Activated CD4-positive, alpha-beta T cell treated with anti-CD3 and anti-CD28 coated beads for 36 hours (primary cell): Measurements from ENCODE around the gene GRK1. TPM values are rescaled to one million over a fixed set of nuclear protein-coding genes. Genes with fewer than 3 reads are reported as not detected.

Experiments
- ATAC-seq: fragments of 200-7000 bp; cut with Tn5 transposase; one replicate; pipeline ENCODE4 v1.10.0; 2021; ENCODE audit warnings: mild to moderate bottlenecking, moderate library complexity
- CTCF ChIA-PET: fragments of 350-600 bp; sonication (Branson Sonifier 250); formaldehyde crosslinking; loops from one replicate; lab custom pipeline; 2021; ENCODE audit warnings: antibody characterized with exemption; lab: Charles Lee
- POLR2A ChIA-PET: fragments of 350-600 bp; sonication (Branson Sonifier 250); formaldehyde crosslinking; loops from one replicate; lab custom pipeline; 2021; ENCODE audit warnings: antibody characterized with exemption, inconsistent platforms; lab: Charles Lee
- DNase-seq: peaks from one replicate; pipeline ENCODE4 v3.0.0-alpha.2; 2020
- H3K27ac Mint-ChIP-seq: one replicate; pipeline ENCODE4 v1.8.0; 2021; ENCODE audit warnings: mixed read lengths
- H3K27me3 Mint-ChIP-seq: one replicate; pipeline ENCODE4 v1.8.0; 2021; ENCODE audit warnings: mixed read lengths
- H3K36me3 Mint-ChIP-seq: one replicate; pipeline ENCODE4 v1.8.0; 2021; ENCODE audit warnings: low read depth, mixed read lengths
- H3K4me1 Mint-ChIP-seq: one replicate; pipeline ENCODE4 v1.8.0; 2021; ENCODE audit warnings: mixed read lengths
- H3K4me3 Mint-ChIP-seq: one replicate; pipeline ENCODE4 v1.8.0; 2021; ENCODE audit warnings: mild to moderate bottlenecking, moderate library complexity, mixed read lengths
- H3K9me3 Mint-ChIP-seq: one replicate; pipeline ENCODE4 v1.8.0; 2021; ENCODE audit warnings: low read depth, mixed read lengths
- intact Hi-C, 2 experiments: fragments of 100-400 bp; cut with DNase I in 1 of 2; cut with micrococcal nuclease in 1 of 2; formaldehyde crosslinking; loops; one replicate each; pipeline versions ENCODE4 v1.14.2 to v1.15.1; 2022 to 2024; cut with DNase I, micrococcal nuclease
- total RNA-seq, 2 experiments: library from RNA; stranded (reverse); gene quantifications; one replicate each; pipeline ENCODE4 v1.2.3, GENCODE V29; 2021

The GRK1 gene
- total RNA-seq, 2 experiments from 2014 or later: 0.16 to 0.21 TPM

DNA sequence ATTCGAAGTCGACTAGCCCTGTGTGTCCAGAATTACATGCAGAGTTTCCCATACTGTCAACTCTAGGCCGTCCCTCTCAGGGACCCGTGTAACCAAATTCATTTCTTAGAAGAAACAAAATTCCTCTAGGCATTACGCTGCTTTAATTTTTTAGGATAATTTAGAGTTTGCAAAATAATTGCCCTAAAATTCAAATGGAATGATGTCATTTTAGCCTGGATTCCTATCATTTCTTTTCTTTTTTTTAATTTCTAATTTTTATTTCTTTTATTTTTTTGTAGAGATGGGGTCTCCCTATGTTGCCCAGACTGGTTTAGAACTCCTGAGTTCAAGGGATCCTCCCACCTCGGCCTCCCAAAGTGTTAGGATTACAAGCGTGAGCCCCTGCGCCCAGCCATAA, 7.7 kb upstream of the GRK1 start:
- ChIA-PET CTCF (no interaction called here), POLR2A (no interaction called here)
- no peak overlapping the region for H3K27ac Mint-ChIP-seq
- intact Hi-C loops: no loop called here
- H3K4me3 Mint-ChIP-seq: no peak overlapping the region
- ATAC-seq (no peak), DNase-seq (no peak)
- H3K4me1 Mint-ChIP-seq: no peaks in the 10 kb centered on the region
- peaks cover 14% of the 10 kb centered on the region for H3K9me3 Mint-ChIP-seq
- no peaks in the 10 kb centered on the region for H3K36me3 Mint-ChIP-seq
- H3K27me3 Mint-ChIP-seq: no peaks in the 10 kb centered on the region

DNA sequence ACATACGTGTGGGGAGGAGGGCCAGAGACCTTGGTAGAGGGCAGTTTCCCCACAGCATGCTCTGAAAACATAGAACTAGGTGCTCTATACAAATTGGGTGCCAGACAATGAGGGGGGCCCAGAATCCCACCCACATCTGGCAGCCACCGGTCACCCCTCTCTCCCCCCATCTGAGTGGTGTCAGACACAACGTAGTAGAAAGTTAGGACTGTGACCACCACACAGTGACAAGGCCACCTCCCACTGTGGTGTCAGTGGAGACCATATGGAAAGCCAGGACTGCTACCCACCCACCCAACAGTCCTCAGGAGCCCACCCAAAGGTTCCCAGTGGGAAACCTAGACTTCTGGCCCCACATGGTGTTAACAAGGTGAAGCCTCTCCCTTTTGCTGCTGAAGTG, 7.0 kb upstream of the GRK1 start:
- no peak for DNase-seq
- ChIA-PET POLR2A (no interaction called here), CTCF (no interaction called here)
- H3K4me1 Mint-ChIP-seq: no peaks in the 10 kb centered on the region
- H3K27ac Mint-ChIP-seq: no peak overlapping the region
- no peaks in the 10 kb centered on the region for H3K27me3 Mint-ChIP-seq
- no peaks in the 10 kb centered on the region for H3K36me3 Mint-ChIP-seq
- H3K9me3 Mint-ChIP-seq: peaks cover 14% of the 10 kb centered on the region
- no peak for ATAC-seq
- intact Hi-C loops: no loop called here
- no peak overlapping the region for H3K4me3 Mint-ChIP-seq

DNA sequence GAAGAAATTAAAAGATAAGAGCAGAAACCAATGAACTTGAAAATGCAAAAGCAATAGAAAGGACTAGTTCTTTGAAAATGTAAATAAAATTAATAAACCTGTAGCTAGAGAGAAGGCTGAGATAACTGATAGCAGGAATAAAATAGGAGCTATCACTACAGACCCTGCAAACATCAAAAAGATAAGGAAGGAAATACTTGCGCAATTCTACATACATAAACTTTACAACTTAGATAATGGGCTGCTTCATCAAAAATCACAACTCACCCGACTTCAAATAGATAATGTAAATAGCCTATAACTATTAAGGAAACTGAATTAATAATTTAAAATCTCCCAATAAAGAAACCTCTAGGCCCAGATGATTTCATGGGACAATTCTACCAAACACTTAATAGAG, 5.5 kb upstream of the GRK1 start:
- no peak for DNase-seq
- no peak for ATAC-seq
- ChIA-PET POLR2A (no interaction called here), CTCF (interaction anchor here (0.7 kb wide), 1 partner anchor 63 kb away, joined by 4 read pairs; no protein-coding TSS in a partner anchor)
- Mint-ChIP-seq H3K27me3 (no peaks in the 10 kb centered on the region), H3K36me3 (no peaks in the 10 kb centered on the region), H3K4me1 (no peaks in the 10 kb centered on the region), H3K9me3 (peaks cover 14% of the 10 kb centered on the region), H3K4me3 (no peak overlapping the region), H3K27ac (no peak overlapping the region)
- intact Hi-C loops: no loop called here

DNA sequence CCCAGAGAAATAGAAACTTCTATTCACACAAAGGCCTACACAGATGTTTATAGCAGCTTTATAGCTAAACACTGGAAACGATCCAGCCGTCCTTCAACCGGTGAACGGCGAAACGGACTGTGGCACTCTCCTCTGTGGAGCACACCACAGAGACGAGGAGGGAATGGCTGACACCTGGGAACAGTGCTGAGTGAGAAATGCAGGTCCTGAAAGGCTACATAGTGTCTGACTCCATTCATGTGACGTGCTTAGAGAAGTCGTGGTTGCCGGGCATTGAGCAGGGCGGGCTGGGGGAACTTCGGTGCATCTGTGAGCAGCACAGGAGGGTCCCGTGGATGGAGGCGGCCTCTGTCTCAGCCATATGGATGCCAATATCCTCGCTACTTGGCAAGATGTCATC, 3.1 kb upstream of the GRK1 start:
- peaks cover 14% of the 10 kb centered on the region for H3K9me3 Mint-ChIP-seq
- ChIA-PET CTCF (no interaction called here), POLR2A (no interaction called here)
- intact Hi-C loops: no loop called here
- no peak overlapping the region for H3K4me3 Mint-ChIP-seq
- DNase-seq: peak; percentile 1
- ATAC-seq: no peak
- H3K4me1 Mint-ChIP-seq: no peaks in the 10 kb centered on the region
- H3K36me3 Mint-ChIP-seq: no peaks in the 10 kb centered on the region
- no peaks in the 10 kb centered on the region for H3K27me3 Mint-ChIP-seq
- H3K27ac Mint-ChIP-seq: no peak overlapping the region

DNA sequence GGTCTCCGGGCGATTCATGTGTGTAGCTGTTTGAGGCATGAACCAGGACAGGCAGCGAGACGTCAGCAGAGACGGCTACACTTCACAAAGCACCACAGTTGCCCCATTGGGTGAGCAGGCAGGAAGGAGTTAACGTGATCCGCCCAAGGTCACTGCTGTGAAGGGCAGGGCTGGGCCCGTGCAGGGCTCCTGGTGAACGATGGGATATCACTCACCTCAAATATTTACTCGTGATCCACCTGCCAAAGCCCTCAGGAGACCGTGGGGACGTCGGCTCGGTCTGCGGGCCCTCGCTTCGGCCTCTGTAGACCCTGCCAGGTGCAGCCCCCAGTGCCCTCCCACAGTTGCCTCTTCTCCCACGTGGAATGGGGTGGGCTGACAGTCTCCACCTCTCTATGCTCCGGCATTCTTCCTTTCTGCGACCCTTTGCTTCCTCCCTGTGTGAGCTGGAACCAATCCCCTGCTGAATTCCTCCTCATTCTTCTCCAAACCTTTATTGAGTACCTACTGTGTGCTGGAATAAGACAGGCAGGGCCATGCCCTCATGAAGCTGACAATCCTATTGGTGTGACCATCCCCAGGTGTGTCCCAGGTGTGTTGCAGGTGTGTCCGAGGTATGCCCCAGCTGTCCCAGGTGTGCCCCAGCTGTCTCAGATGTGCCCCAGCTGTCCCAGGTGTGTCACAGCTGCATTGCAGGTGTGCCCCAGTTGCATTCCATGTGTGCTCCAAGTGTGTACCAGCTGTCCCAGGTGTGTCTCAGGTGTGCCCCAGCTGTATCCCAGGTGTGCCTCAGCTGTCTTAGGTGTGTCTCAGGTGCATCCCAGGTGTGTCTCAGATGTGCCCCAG, 2.0 kb upstream of the GRK1 start:
- POLR2A ChIA-PET: no interaction called here
- ATAC-seq: no peak

DNA sequence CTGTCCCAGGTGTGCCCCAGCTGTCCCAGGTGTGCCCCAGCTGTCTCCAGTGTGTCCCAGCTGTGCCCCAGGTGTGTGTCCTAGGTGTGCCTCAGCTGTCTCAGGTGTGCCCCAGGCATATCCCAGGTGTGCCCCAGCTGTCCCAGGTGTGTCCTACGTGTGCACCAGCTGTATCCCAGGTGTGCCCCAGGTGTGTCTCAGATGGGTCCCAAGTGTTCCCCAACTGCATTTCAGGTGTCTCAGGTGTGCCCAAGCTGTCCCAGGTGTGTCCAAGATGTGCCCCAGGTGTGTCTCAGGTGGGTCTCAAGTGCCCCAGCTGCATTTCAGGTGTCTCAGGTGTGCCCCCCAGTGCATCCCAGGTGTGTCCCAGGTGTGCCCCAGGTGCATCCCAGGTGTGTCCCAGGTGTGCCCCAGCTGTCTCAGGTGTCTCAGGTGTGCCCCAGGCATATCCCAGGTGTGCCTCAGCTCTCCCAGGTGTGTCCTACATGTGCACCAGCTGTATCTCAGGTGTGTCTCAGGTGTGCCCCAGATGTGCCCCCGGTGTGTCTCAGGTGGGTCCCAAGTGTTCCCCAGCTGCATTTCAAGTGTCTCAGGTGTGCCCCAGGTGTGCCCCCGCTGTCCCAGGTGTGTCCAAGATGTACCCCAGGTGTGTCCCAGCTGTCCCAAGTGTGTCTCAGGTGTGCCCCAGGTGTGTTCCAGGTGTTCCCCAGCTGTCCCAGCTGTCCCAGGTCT, 1.3 kb upstream of the GRK1 start:
- H3K9me3 Mint-ChIP-seq: peaks cover 12% of the 10 kb centered on the region
- peak; percentile 2 for DNase-seq
- ATAC-seq: no peak
- H3K4me1 Mint-ChIP-seq: no peaks in the 10 kb centered on the region
- CTCF ChIA-PET: interaction anchor here (0.6 kb wide), 1 partner anchor 358 kb away, joined by 3 read pairs; no protein-coding TSS in a partner anchor
- H3K36me3 Mint-ChIP-seq: no peaks in the 10 kb centered on the region
- no peaks in the 10 kb centered on the region for H3K27me3 Mint-ChIP-seq
- POLR2A ChIA-PET: no interaction called here
- H3K27ac Mint-ChIP-seq: no peak overlapping the region
- intact Hi-C loops: no loop called here
- H3K4me3 Mint-ChIP-seq: no peak overlapping the region

More for the DNA sequence above, 2.0 kb upstream of the GRK1 start:
- Mint-ChIP-seq H3K4me3 (no peak overlapping the region), H3K9me3 (peaks cover 14% of the 10 kb centered on the region), H3K4me1 (no peaks in the 10 kb centered on the region), H3K27ac (no peak overlapping the region), H3K27me3 (no peaks in the 10 kb centered on the region), H3K36me3 (no peaks in the 10 kb centered on the region)
- intact Hi-C loops: no loop called here
- CTCF ChIA-PET: no interaction called here
- DNase-seq: peak; percentile 2

DNA sequence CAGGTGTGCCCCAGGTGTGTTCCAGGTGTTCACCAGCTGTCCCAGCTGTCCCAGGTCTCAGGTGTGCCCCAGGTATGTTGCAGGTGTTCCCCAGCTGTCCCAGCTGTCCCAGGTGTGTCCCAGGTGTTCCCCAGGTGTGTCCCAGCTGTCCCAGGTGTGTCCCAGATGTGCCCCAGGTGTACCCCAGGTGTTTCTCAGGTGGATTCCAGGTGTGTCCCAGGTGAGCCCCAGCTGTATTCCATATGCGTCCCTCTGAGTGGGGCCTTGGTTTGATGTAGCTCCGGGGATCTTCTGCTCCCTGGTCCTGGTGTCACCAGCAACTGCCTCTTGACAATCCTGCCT, 719 bp upstream of the GRK1 start:
- H3K4me3 Mint-ChIP-seq: no peak overlapping the region
- intact Hi-C loops: no loop called here
- peaks cover 8% of the 10 kb centered on the region for H3K9me3 Mint-ChIP-seq
- no peaks in the 10 kb centered on the region for H3K4me1 Mint-ChIP-seq
- ChIA-PET POLR2A (no interaction called here), CTCF (interaction anchor here (0.6 kb wide), 1 partner anchor 357 kb away, joined by 3 read pairs; no protein-coding TSS in a partner anchor)
- H3K36me3 Mint-ChIP-seq: no peaks in the 10 kb centered on the region
- H3K27me3 Mint-ChIP-seq: no peaks in the 10 kb centered on the region
- peak; percentile 1 for DNase-seq
- H3K27ac Mint-ChIP-seq: no peak overlapping the region
- ATAC-seq: no peak

DNA sequence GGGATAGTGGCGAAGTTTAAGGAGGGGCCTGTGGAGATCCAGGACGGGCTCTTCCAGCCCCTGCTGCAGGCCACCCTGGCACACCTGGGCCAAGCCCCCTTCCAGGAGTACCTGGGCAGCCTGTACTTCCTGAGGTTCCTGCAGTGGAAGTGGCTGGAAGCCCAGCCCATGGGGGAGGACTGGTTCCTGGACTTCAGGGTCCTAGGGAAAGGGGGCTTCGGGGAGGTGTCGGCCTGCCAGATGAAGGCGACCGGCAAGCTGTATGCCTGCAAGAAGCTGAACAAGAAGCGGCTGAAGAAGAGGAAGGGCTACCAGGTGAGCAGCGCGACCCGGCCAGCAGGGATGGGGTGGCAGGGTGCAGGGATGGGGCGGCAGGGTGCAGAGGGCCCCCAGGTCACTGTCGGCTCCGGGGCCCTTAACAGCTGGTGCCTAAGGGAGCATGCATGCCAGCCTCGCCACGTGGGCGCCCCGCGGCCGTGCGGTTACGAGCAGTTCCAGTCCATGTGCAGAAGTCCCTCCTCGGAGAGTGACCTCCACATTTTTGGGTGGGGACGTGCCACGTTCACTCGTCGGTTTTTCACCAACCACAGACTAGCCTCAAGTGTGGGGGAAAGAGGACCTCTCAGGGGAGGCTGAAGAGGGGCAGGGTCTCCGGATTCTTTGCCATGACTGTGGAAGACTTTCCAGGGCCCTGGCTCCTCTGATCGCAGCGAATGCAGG, 912 bp downstream of the GRK1 start:
- Mint-ChIP-seq H3K36me3 (no peaks in the 10 kb centered on the region), H3K4me1 (peaks cover 3% of the 10 kb centered on the region), H3K4me3 (no peak overlapping the region), H3K27me3 (no peaks in the 10 kb centered on the region), H3K9me3 (peaks cover 3% of the 10 kb centered on the region), H3K27ac (no peak overlapping the region)
- CTCF ChIA-PET: no interaction called here
- DNase-seq: peak; percentile 2
- POLR2A ChIA-PET: interaction anchor here (0.6 kb wide), 1 partner anchor 315 kb away, joined by 4 read pairs; no protein-coding TSS in a partner anchor
- ATAC-seq: no peak
- intact Hi-C loops: no loop called here

DNA sequence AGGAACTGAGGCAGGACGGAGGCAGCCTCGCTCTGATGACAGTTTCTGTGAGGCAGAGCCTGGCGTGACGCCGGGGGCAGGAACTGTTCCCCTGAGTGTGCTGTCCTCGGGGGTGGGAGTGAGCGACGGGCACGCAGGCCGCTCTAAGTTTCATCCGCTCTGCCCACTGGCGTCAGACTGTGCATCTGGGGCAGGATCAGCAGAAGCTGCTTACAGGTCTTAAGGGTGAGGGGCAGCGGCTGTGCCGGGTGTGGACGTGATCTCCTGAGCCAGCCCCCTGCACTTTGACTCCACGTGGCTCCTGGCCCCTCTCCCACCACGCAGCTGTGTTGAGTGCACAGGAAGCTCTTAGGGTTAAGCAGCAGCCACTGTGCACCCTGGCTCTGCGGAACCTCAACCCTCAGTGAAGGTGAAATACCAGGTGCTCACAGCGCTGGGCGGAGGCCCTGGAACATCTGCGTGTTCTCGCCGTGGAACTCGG, 1.5 kb downstream of the GRK1 start:
- DNase-seq: peak; percentile 4
- Mint-ChIP-seq H3K27ac (no peak overlapping the region), H3K36me3 (no peaks in the 10 kb centered on the region), H3K9me3 (peaks cover 3% of the 10 kb centered on the region), H3K27me3 (no peaks in the 10 kb centered on the region), H3K4me3 (no peak overlapping the region), H3K4me1 (peaks cover 3% of the 10 kb centered on the region)
- intact Hi-C loops: no loop called here
- POLR2A ChIA-PET: no interaction called here
- CTCF ChIA-PET: no interaction called here
- ATAC-seq: no peak

DNA sequence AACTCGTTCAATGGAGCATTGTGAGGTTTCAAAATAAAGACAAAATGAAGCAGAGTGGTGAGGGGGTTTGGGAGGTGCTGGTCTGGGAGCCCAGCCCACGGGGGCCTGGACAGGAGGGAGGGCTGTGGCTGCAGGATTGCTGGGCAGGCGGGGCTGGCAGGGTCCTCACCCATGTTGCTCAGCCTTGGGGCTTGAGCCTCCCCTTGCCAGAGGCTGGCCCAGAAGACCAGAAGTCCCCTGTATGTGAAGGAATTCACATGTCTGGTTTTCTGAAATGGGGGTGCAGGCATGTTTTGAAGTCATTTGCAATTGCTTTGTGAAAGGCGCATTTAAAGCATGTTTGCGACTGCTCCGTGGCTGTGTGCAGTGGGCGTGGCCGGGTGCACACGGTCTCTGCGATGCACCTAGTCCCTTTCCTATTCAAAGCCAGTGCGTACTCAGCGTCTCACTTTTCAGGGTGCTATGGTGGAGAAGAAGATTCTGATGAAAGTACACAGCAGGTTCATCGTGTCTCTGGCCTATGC, 2.3 kb downstream of the GRK1 start:
- POLR2A ChIA-PET: no interaction called here
- intact Hi-C loops: no loop called here
- H3K4me1 Mint-ChIP-seq: peaks cover 3% of the 10 kb centered on the region
- H3K27me3 Mint-ChIP-seq: no peaks in the 10 kb centered on the region
- ATAC-seq (no peak), DNase-seq (peak; percentile 3)
- peaks cover 3% of the 10 kb centered on the region for H3K9me3 Mint-ChIP-seq
- no peak overlapping the region for H3K4me3 Mint-ChIP-seq
- H3K27ac Mint-ChIP-seq: no peak overlapping the region
- CTCF ChIA-PET: no interaction called here
- H3K36me3 Mint-ChIP-seq: no peaks in the 10 kb centered on the region

DNA sequence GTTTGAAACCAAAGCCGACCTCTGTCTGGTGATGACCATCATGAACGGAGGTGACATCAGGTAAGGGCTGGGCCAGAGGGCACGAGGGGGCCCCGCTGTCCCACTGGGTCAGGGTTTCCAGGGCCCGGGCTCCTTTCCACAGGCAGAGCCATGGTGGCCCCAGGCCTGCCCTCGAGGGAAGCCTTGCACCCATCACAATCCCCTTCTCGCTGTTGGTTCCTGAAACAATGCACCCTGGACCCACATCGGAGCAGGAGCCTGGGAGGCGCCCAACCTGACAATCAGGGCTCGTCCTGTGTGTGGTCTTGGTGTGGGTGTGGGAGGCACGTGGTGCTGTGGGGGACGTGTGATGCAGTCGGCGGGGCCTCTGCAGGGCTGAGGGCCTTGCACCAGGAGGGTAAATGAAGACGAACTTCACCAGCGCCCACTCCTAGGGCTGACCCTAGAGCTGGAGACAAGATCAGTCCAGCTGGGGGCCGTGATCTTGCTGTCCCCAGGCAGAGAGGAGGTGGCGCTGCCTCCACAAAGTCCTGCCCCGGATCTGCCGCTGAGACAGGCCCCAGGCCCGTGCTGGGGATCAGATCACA, 2.8 kb downstream of the GRK1 start:
- intact Hi-C loops: no loop called here
- Mint-ChIP-seq H3K4me1 (peaks cover 3% of the 10 kb centered on the region), H3K36me3 (no peaks in the 10 kb centered on the region), H3K9me3 (peaks cover 3% of the 10 kb centered on the region), H3K27me3 (no peaks in the 10 kb centered on the region), H3K4me3 (no peak overlapping the region), H3K27ac (no peak overlapping the region)
- ATAC-seq (no peak), DNase-seq (peak; percentile 1)
- ChIA-PET CTCF (no interaction called here), POLR2A (no interaction called here)
